B cell (primary cell): ENCODE results near the gene ZNF14.
"Not testable (repeated sequence)": the region's sequence is repeated elsewhere in the genome, so short reads cannot be mapped to it uniquely, and the experiment has no call there.

Source experiments
- CTCF ChIP-seq: fragments of 200-600 bp; IDR thresholded peaks from one replicate; pipeline ENCODE4 v1.8.0; 2022; ENCODE audit warnings: antibody characterized with exemption, mild to moderate bottlenecking
- EZH2 ChIP-seq: IDR thresholded peaks from 2 replicates; pipeline ENCODE4 v1.6.1; 2012; ENCODE audit warnings: borderline replicate concordance, low read depth, mild to moderate bottlenecking, moderate library complexity, low read length; ENCODE audit not compliant: insufficient read depth, poor library complexity, severe bottlenecking

DNA sequence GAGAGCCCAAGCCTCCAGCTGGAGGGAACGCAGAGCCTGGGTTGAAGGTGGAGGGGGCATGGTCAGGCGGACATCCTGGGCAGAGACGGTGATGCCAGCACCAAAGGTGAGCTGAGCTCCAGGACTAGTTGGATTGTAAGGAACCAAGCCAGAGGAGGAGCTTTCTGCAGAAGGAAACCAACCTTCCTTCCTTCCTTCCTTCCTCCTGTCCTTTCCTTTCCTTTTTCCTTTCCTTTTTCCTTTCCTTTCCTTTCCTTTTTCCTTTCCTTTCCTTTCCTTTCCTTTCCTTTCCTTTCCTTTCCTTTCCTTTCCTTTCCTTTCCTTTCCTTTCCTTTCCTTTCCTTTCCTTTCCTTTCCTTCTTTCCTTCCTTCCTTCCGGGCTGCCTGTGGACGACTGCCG lies 11.0 kb upstream of the ZNF14 start:
- TF ChIP-seq CTCF, EZH2: not testable (repeated sequence)
